Measurements from ENCODE around the gene AKIRIN2.

Gene AKIRIN2

DNA sequence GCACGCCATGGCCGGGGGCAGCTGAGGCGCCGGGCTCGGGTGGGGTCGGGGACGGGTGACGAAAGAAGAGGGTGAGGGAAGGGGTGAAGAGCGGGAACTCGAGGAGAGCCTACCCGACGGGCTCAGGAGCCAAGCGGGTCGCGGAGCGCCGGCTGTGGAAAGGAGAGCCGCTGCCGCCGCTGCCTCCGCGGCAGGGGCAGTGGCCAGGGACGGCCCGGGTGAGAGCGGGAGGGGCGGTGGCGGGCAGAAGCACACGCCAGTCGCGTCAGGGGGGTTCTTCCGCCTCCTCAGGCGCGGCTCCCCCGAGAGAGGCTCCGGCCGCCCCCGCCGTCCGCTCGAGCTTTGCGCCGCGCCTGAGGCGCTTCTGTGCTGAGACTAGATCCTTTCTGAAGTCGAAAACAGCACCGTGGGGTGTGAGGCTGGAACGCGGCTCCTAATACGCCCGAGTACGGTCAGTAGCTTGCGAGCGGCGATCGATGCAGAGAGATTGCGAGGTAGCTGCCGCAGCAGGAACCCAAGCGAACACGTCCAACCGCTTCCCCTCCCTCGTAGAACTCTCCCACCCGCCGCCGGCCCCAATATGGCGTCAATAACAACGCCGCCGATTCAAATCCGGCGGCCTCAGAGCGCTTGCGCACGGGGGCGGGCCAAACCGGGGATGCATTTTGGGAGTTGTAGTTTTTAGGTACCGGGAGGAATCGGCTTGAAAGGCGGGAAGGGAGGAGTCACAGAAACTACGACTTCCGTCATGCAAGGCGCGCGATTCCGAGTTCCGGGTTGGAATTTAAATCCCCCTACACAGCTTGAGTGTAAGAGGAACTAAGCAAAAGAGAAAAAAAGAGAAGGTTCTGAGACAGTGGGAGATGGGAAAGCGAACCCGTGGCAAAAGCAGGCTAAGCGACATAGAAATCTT, at the start of gene AKIRIN2:
Gene AKIRIN2, minus strand, starts transcription at position 558 of the 913 bp plus-strand sequence. Its CDS starts 549 bp downstream, at position 9.
- peak; percentile 98 for DNase-seq (ENCODE audit: low spot score)

DNA sequence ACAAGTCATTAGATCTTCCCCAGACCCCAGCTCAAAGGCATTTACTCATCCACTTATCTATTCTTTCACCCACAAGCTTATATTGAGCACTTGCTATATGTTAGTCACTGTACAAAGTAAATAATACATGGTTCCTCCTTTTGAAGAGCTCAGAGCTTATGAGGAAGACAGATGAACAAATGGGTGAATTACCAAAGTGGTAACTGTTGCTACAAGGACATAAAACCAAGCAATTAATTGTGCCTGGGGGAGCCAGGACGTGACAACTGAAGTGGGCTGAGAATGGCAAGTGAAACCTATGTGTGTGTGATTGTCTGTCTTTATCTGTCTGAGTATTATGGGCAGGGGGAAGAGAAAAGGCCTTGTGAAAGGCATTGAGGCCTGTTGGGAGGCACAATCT, 45.6 kb upstream of the AKIRIN2 start:
- DNase-seq (ENCODE audit: low spot score): no peak

DNA sequence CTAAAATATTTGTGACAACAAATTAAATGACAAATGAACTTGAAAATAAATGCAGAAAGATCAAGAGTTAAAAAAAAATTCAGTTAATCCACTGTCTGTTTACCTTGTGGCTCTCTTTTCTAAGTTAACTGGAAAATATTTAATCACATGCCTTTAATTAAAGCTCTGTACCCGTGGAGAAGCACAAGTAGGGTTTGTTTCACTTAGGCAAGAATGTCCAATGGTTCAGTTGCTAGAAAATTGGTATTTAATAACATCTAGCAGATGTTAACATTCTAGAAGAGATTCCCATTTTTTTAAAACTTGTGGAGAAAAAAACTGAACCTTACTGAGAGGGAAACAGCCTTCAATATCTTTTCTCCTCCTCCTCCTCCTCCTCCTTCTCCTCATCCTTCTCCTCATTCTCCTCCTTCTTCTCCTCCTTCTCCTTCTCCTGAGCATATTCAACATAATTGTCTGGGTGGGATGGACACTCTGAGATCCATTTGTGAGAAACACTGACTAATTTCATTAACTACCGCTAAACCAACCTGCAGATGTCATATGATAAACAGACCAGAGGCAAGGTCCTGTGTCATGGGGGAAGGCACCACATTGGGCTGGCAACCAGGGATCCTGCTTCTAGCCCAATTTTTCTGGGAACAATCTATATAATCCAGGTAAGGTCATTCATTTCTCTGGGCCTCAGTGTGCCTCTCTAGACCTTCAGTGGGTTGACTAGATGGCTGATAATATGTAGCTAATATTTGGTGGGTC, 44.1 kb upstream of the AKIRIN2 start:
- no peak for DNase-seq (ENCODE audit: low spot score)

DNA sequence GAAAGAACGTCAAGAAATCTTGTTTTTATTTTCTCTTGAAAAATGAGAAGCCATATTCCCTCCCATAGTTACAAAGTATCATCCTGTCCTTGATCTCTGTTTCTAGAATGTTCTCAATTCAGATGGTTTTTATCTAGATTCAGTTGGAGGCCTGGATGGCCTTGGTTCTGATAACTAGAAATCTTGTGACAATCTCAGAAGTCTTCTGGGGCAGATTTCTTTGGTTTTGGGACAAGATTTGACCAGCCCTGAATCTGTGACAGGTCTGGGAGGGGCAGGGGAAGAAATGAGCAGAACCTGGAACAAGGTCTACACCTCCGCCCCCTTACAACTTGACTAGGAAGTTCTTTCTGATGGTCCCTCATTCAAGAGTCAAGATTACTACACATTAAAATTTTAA, 41.4 kb upstream of the AKIRIN2 start:
- no peak for DNase-seq (ENCODE audit: low spot score)

DNA sequence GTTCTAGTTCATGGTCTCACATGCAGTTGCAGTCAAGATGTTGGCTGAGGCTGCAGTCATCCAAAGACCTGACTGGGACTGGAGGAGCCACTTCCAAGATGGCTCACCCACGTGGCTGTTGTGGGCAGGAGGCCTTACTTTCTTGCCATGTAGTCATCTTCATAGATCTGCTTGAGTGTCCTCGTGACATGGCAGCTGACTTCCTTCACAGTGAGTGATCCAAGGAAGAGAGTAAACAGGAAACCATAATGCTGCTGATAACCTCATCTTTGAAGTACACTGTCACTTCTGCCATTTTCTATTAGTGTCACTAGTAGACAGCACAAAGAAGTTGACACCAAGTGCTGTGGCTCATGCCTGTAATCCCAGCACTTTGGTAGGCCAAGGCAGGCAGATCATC, 40.1 kb upstream of the AKIRIN2 start:
- DNase-seq (ENCODE audit: low spot score): no peak

DNA sequence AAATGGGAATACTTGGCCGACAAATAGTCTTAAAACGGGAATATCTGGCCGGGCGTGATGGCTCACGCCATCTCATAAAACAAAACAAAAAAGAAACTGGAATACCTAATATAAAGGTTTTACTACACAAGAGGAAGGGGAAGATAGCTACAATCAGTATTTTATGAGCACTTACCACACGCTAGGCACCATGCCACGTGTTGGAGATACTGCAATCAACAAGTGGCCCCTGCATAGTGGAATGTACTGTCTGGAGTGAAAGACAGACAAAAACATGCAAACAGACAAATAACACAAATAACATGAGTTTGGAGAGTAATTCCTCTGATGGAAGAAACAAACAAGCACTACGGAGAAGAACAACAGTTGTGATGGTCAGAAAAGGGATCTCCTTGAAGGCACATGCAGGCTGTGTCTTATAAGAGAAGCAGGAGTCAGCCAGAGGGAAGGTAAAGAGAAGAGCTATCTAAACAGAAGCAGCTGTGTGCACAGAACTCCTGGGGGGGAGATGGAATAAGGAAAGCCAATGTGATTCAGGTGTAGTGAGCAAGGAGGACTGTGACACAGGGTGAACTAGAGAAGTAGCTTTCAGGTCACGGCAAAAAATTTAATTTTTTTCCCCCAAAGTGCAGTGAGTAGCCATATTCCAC, 39.1 kb upstream of the AKIRIN2 start:
- DNase-seq (ENCODE audit: low spot score): no peak

DNA sequence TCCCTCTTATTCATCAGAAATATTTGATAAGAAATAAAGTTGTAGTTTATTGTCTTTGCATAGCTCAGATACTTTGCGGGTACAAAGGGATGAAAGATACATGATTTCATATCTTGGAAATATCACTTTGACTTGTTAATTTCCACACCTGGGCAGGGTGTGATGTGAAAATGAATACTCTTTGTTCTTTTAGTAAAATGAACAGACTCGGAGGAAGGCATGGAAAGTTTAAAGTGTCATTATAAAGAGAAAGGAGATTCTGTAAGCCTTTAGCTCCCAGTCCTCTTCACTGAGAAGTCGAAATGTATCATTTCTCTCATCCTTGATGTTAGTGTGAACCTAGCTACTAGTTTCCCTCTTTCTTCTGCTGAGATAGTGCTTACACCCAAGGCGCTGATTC, 36.7 kb upstream of the AKIRIN2 start:
- DNase-seq (ENCODE audit: low spot score): no peak

DNA sequence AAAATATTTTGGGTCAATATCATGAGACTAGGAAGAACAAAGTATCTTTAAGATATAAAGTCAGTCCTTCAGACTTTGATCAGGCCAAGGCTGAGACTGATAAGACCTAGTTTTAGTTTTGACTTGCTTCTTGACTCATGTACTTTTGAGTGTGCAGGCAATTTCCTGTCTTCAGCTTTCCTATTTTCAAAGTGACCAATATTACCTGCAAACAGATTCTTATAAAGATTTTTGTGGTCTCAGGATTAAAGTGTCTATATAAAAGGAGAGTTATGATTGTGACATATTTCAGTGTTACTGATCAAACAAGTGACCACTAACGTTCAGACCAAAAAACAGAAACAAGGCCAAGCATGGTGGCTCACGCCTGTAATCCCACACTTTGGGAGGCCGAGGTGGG, 36.0 kb upstream of the AKIRIN2 start:
- DNase-seq (ENCODE audit: low spot score): no peak

DNA sequence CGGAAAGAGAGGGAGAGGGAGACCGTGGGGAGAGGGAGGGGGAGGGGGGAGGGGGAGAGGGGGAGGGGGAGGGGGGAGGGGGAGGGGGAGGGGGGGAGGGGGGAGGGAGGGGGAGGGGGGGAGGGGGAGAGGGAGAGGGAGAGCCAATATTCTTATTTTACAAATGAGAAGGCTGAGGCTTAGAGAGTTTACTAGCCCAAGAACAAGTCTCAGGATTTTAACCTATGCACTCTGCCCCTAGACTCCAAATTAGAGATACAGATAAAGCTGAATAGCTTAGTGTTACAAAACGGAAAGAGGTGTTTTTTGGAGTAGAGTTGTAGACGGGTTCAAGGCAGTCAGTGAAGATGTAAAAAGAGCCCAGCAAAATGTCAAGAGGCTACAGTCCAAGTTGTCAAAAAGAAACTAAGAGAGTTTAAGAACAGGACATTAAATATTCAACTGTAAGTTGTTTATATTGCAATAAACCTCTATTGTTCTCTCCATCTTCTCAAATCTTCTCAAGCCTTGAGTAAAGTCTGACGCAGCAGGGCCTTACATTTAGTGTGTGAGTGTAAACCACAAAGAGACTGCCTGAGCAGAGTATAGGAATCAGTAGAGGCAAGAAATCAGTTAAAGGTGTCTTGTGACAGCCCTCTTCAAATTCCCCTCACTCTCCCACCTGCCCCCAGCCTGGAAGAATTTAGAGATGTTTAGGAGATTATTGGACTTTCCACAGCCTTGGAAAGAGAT, 34.9 kb upstream of the AKIRIN2 start:
- DNase-seq (ENCODE audit: low spot score): no peak

DNA sequence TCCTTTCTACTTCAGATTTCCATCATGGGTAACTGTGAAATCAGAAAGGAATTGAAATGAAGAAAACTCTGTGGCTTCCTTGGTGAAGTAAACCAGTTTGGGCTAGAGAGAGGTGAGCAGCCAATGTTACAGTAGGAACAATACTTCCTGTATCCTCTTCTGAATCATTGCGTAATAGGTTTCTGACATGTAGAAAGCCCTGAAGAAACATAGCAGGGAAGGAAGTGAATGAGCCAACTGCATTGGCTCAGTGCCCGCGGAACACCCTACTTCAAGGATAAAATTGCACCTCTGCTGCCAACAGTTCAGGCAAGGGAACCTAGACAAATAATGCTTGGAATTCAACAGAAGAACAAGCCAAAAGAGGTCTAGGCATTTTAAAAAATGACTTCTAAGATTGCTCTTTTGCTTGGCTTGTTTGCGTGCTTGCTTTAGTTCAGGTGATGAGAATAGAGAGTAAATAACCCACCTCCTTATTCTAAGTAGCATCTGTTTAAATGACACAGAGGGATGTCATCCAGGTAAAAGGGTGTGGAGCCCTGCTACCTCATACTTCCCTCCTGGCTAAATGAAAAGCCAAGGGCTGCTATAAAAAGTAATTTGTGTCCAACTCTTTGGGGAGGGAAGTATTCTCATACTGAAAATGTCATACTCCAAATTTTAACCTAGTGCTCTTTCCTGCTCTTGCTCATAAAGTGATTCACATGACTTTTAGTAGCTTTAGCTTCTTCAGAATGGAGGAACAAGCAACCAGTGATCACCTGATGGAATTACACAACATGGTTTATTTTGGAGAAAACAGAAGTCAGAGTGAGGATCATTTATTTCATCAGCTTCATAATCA, 30.0 kb upstream of the AKIRIN2 start:
- DNase-seq (ENCODE audit: low spot score): peak; percentile 76

DNA sequence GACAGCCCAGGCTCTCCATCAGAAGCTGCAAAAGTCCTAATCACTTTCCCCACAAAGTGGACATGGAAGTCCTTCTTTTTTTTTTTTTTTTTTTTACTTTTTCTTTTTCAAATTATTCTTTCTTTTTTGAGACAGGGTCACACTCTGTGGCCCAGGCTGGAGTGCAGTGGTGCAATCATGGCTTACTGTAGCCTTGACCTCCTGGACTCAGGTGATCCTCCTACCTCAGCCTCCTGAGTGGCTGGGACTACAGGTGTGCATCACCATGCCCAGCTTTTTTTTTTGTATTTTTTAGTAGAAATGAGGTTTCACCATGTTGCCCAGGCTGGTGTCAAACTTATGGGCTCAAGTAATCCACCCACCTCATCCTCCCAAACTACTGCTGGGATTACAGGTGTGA, 29.0 kb upstream of the AKIRIN2 start:
- DNase-seq (ENCODE audit: low spot score): no peak

DNA sequence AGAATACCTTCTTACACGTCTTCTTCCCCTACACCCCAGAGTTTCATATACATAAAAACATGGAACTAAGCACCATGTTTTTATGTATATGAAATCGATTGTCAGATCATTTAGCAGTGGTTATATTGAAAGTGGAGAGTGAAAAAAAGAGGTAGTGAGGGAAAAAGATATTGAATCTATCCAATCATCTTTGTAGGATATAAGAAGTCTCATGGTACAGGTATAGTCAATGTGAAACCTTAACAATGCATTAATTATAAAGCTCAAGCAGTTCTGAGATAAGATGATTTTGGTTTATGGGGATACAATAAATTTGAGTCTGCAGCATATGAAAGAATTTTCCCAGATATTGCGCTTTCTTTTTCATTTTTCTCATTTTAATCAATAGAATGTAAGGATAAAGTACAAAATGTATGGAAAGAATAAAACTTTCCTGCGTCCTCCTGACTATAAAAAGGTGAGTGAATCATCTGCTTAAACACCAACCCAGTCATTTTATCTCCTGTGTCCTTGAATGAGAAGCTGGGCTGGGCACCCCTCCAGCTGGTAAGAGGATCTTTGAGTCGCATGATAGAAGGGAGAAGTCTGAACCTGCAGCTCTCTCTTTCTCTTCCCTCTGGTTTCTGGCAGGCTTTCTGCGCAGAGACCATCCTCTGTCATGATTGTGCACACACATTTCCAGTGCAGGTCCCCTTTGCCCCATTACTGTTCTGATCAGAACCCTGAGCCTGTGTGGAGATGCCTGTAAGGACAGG, 28.1 kb upstream of the AKIRIN2 start:
- no peak for DNase-seq (ENCODE audit: low spot score)

DNA sequence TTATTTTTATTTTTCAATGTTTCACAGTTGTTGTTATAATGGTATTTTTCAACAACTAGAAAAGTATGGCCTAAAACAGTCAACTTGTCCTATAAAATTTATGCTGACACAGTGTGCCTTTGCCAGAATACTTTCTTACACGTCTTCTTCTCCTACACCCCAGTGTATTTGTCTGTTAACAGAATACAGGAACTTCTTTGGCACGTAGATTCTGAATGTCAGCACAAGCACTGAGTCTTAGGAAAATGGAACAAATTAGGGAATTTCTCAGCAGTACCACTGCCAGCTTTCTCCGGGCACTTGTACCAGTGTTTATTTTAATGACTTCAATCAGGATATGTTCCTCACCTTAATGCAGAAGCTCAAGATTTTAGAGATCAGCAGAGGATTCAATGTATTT, 26.7 kb upstream of the AKIRIN2 start:
- DNase-seq (ENCODE audit: low spot score): no peak

DNA sequence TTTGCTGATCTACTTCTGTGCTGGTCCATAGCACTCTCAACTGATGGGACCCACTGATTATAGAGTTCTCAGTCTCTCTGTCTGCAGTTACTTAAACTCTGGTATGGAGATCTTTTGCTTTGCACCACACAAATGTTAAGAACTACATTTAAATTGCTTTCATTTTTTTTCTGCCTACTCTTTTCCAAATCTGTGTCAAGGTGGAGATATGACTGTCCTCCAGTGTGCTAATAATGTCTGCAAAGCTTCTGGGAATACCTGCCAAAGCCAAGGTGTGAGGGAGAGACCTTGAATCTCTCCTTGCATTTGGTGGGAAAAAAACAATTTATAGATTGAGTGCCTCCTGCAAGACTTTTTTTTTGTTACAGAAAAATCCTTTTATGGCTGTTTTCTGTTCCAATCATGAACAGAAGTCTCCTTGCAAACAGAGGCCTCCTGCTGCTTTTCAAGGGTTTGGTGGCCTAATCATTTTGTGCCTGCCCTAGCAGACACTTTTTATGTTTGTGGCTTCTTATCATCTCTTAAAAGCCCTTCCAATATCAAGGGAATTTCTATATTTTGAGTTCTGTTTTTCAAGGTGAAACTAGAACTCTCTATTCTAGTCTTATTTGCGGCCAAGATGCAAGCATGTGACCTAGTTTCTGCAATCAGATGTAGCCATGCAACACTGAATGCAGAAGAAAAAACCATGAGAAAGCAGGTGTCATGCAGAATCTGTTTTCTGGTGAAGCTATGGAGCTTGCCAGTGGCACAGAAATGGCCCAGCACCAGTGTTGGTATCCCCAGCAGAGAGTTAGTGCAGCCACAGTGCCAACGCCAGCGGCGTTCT, 23.2 kb upstream of the AKIRIN2 start:
- no peak for DNase-seq (ENCODE audit: low spot score)

DNA sequence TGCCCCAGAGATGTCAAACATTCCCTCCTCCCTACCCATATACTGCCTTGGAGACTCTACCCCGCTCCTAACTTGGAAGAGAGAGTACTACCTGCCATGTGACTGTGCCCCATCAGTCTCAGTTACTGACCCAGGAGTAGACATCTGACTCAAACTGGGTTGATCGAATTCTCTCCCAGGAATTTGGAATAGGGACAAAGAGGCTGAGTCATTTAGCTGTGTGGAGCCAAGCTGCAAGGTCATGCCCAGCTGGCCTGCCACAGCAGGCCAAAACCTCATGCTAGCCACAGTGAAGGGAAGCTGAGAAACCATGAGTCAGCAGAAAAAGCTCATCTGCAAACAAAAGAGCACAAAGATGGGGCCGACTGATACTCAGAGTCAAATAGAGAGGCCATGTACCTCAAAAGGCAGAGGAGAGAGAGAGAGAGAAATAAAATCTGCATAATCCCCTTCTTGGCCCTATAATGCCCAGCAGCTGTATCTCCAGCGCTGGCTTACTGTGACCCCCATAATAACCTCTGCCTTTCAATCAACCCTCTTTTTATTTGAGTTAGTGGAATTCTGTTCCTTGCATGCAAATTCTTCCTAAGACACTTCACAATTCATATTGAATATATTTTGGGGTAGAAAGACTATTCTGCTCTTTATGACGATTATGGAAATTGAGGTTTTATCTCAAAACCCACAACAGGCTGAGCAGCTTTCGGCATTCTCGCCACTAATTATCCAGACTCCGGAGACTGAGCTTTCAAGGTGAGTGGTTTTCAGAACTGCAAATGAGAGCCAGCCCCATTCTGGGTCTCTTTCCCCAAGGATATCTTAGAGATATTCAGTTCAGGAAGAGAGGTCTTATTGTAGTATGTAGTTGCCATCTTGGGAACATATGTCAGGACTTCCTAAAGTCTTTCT, 21.4 kb upstream of the AKIRIN2 start:
- peak; percentile 58 for DNase-seq (ENCODE audit: low spot score)

DNA sequence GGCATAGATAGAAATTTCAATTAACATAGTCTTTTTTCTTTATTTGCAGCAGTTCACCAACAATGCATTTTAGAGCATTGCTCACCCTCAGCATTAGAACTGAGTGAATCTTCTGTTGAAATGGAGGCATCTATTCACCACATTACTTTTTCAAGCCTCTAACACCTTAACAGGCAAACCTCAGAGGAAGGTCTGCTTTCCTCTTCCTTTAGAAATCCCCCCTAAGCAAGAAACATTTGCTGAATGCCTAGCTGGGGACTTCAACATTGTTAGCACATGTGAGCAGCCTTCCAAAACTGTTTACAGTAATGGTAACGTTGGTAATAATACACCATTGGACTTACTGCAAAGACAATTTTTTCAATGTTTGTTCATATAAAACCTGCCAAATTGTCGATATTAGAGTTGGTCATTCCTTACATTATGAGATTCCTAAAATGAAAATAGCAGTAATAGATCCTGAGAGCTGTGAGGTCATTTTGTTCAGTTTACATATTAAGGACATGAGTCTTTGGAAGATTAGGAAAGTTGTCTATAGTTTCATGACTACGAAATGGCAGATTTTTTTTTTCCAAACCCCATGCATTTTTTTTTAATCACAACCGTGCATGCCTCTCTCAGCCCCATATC, 20.6 kb upstream of the AKIRIN2 start:
- no peak for DNase-seq (ENCODE audit: low spot score)

DNA sequence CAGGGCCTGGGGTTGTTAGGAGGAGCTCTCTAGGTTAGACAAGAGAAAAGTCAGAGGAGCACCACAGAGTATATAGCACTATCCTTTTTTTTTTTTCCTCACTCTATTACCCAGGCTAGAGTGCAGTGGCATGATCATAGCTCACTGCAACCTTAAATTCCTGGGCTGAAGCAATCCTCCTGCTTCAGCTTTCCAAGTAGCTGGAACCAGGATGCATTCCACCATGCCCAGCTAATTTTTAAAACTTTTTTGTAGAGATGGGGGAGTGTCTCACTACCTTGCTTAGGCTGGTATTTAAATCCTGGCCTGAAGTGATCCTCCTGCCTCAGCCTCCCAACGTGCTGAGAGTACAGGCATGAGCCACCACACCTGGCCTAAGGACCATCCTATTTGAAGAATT, 19.3 kb upstream of the AKIRIN2 start:
- no peak for DNase-seq (ENCODE audit: low spot score)
